ENCODE results near the gene MPV17L.
"Not testable (repeated sequence)": the region's sequence is repeated elsewhere in the genome, so short reads cannot be mapped to it uniquely, and the experiment has no call there.

Gene MPV17L

GRCh38 chr16:15395631-15396508, at the start of gene MPV17L:
TSS of gene MPV17L (plus strand) at chr16:15395754. CDS start at chr16:15395898, 144 bp downstream.
- DNase-seq = not testable (repeated sequence)

DNA sequence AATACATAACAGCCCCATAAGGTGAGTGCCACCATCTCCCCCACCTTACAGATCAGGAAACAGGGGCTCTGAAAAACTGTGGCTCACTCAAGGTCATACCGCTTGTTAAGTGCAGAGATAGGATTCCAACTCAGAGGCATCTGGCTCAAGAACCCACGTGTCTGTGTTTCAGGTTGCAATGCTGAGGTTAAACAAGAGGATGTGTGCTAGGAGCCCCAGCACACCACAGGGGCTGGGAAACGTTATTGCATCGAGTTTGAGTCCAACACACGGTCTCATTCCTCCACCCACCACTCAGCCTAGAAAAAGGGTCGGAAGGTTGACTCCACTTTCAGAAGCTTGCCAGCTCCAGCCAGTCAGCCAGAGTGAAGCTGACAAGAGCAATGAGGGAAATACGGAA, 46.8 kb upstream of the MPV17L start:
- DNase-seq = not testable (repeated sequence)

- DNase-seq = not testable (repeated sequence)
Observed at GRCh38 chr16:15351251-15351650, 44.3 kb upstream of the MPV17L start.

- not testable (repeated sequence) for DNase-seq
Observed at GRCh38 chr16:15351745-15352144, 43.8 kb upstream of the MPV17L start.

GRCh38 chr16:15352852-15353251, 42.7 kb upstream of the MPV17L start:
- not testable (repeated sequence) for DNase-seq

- DNase-seq = not testable (repeated sequence)
Observed at GRCh38 chr16:15354846-15355245, 40.7 kb upstream of the MPV17L start.

- DNase-seq = not testable (repeated sequence)
Observed at GRCh38 chr16:15357495-15357894, 38.1 kb upstream of the MPV17L start.

- not testable (repeated sequence) for DNase-seq
Observed at GRCh38 chr16:15378194-15378593, 17.4 kb upstream of the MPV17L start, which contains the start of gene NPIPA5. TSS of gene NPIPA5 (minus strand) at chr16:15378294. CDS start at chr16:15378294, 0 bp downstream.

DNA sequence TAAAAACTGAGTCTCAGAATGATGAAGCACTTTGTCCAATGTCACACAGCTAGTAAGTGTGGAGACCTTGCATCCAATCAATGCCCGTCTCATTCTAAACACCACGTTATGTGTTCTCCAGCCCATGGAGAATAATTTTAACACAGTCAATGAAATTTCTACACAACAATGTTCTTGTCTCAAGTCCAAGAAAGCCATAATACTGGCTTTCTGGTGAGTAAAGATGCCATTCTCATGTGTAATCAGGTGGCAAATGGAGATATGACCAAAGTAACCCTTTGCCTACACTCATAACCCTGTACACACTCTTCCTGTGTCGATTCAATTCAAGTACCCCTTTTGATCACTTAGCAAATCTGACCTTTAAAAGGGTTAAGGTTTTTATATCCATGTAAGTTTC, 12.7 kb upstream of the MPV17L start:
- not testable (repeated sequence) for DNase-seq

DNA sequence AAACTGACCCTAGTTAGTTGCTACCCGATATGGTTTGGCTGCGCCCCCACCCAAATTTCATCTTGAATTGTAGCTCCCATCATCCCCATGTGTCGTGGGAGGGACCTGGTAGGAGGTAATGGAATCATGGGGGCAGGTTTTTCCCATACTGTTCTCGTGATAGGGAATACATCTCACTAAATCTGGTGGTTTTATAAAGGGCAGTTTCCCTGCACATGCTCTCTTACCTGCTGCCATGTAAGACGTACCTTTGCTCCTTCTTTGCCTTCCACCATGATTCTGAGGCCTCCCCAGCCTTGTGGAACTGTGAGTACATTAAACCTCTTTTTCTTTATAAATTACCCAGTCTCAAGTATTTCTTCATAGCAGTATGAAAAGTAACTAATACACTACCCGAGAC, 7.5 kb upstream of the MPV17L start:
- not testable (repeated sequence) for DNase-seq

GRCh38 chr16:15389916-15390315, 5.6 kb upstream of the MPV17L start:
- DNase-seq = not testable (repeated sequence)

- not testable (repeated sequence) for DNase-seq
Observed at GRCh38 chr16:15393025-15393424, 2.5 kb upstream of the MPV17L start.

DNA sequence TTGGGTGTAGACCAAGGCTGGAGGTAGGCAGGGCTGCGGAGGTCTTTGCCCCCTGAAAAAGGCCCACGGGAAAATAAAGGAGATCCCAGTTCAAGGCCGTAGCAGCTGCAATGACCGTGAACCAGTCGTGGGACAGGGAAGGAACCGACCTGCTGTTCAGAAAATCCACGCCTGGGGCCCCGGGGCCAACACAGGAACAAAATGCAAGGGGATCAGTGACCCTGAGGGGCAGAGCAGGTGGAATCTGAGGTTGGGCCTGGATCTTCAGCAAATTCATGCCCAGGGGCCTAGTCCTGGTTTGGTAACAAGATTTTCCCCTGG, 915 bp downstream of the MPV17L start:
- not testable (repeated sequence) for DNase-seq

DNA sequence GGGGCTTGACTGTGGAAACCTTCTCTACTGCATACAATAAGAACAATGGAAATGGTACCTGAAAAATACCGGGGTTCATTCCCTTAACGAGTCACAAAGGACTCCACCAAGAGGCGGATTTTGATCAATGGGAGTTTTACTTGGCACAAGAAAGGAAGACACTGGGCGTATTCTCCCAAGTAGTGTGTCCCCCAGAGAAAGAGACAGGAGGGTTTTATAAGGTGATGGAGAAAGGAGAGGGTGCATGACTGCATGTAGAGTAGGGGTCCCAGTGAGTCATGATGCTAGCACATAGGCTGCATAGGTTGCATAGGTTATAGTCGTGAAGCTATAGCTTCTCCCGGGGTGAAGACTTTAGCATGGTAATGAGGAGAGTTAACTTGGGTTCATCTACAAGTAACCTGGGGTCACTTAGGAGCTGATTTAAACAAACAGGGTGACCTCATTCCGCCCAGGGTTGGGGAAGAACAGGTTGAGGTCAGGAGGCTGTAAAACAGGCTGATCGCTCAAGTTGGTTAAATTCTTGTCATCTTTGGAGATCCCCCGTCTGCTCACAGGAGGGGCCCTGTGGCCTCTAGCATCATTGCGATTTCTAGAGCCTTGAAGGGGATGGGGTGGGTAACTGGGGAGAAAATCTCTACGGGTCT, 1.5 kb downstream of the MPV17L start:
- DNase-seq = no peak

DNA sequence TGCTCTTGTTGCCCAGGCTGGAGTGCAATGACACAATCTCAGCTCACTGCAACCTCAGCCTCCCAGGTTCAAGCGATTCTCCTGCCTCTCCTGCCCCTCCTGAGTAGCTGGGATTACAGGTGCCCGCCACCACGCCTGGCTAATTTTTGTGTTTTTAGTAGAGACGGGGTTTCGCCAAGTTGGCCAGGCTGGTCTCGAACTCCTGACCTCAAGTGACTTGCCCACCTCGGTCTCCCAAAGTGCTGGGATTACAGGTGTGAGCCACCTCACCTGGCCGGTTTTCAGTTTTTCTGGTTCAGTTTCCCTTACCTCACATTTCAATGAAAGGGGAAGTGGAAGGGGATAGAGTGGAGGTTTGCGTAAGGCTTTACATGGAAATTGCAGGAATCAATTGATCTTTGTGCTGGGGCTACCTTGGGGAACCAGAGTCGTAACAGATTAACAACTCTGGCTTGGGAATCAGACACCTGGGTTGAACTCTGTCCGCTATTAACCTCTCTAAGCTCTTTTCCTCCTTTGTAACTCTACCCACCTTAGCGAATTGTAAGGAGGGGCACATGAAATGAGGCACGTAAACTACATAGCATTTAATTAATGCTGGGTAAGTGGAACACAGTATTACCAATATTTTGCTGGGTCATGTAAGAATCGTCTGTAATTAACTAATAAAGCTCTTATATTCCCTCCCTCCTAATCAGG, 3.2 kb downstream of the MPV17L start:
- no peak for DNase-seq

DNA sequence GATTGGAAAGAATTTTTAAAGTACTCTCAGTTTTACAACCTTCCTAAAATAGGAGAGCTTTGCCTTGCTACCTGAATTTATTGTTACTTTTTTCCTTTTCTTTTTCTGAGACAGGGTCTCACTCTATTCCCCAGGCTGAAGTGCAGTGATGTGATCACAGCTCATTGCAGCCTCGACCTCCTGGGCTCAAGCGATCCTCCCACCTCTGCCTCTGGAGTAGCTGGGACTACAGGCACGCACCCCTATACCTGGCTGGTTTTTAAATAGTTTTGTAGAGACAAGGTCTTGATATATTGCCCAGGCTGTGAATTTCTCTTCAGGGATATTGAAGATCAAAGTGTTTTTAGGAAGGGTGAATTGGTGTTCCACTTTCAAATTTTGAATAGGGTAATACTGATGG, 3.8 kb downstream of the MPV17L start:
- DNase-seq = no peak

GRCh38 chr16:15400314-15400713, 4.8 kb downstream of the MPV17L start:
- not testable (repeated sequence) for DNase-seq

DNA sequence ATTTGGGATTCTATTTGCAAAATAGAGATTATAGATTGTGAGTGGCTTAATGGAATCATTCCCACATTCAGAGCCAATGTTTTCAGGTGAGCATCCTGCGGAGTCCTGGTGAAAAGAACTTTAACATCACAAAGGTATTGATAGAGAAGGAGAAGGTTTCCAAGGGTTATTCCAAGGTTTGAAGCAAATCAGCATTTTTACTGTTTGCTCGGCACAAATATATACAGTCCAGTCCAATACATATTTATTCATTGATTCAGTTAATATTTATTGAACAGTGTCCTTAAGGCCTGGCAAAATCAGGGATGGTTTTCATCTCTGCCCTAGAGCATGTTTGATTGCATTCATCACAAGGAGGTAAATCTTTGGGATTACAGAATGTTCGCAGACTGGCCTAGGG, 6.4 kb downstream of the MPV17L start:
- DNase-seq = no peak

GRCh38 chr16:15403392-15403995, 7.9 kb downstream of the MPV17L start:
- no peak for DNase-seq

- not testable (repeated sequence) for DNase-seq
Observed at GRCh38 chr16:15404091-15404490, 8.5 kb downstream of the MPV17L start.

GRCh38 chr16:15404792-15405191, 9.2 kb downstream of the MPV17L start:
- no peak for DNase-seq

GRCh38 chr16:15407756-15408155, 12.2 kb downstream of the MPV17L start:
- not testable (repeated sequence) for DNase-seq

GRCh38 chr16:15409476-15409875, 13.9 kb downstream of the MPV17L start:
- DNase-seq = not testable (repeated sequence)

All from activated CD4-positive, CD25-positive, alpha-beta regulatory T cell treated with anti-CD3 and anti-CD28 coated beads, Interleukin-2, amount 50 U/mL, for 72 hours (primary cell).